Endothelial cell (in vitro differentiated cells): Measurements from ENCODE around the gene ACAA1. TPM values are rescaled to one million over a fixed set of nuclear protein-coding genes. Genes with fewer than 3 reads are reported as not detected.

Experiments used
- DNase-seq: peaks from one replicate; pipeline ENCODE4 v3.0.0; 2021; ENCODE audit warnings: low spot score
- H3K27ac Mint-ChIP-seq: one replicate; pipeline ENCODE4 v1.8.0; 2021; ENCODE audit warnings: mixed read lengths, inconsistent platforms; ENCODE audit not compliant: unreplicated experiment
- H3K27me3 Mint-ChIP-seq: one replicate; pipeline ENCODE4 v1.8.0; 2021; ENCODE audit warnings: mild to moderate bottlenecking, moderate library complexity, mixed read lengths, inconsistent platforms; ENCODE audit not compliant: unreplicated experiment
- H3K36me3 Mint-ChIP-seq: one replicate; pipeline ENCODE4 v1.8.0; 2021; ENCODE audit warnings: mild to moderate bottlenecking, low read depth, mixed read lengths, inconsistent platforms; ENCODE audit not compliant: unreplicated experiment
- H3K4me1 Mint-ChIP-seq: one replicate; pipeline ENCODE4 v1.8.0; 2021; ENCODE audit warnings: mild to moderate bottlenecking, mixed read lengths, inconsistent platforms; ENCODE audit not compliant: unreplicated experiment
- H3K4me3 Mint-ChIP-seq: one replicate; pipeline ENCODE4 v1.8.0; 2021; ENCODE audit warnings: mild to moderate bottlenecking, mixed read lengths, inconsistent platforms; ENCODE audit not compliant: unreplicated experiment
- H3K9me3 Mint-ChIP-seq: one replicate; pipeline ENCODE4 v1.8.0; 2021; ENCODE audit warnings: mixed read lengths, inconsistent platforms; ENCODE audit not compliant: unreplicated experiment
- CTCF ChIP-seq: fragments of 200-600 bp; sonication (generic); IDR thresholded peaks from one replicate; pipeline ENCODE4 v1.5.0; 2021; ENCODE audit warnings: antibody characterized with exemption; ENCODE audit not compliant: unreplicated experiment
- long read RNA-seq: library from polyadenylated mRNA; unstranded; transcript quantifications from one replicate; pipeline ENCODE4 v2.0.0, GENCODE V29; 2020; ENCODE audit not compliant: unreplicated experiment
- total RNA-seq: library from RNA; stranded (reverse); fragmentation: NEBNext Ultra II Directional; extraction: Animal tissue kit (Norgen Biotek cat#: 25700); gene quantifications from one replicate; pipeline ENCODE4 v1.2.1, GENCODE V29; 2021; ENCODE audit not compliant: unreplicated experiment

The ACAA1 gene
- total RNA-seq = 71.9 TPM
- long read RNA-seq, transcript ACAA1-202 (12 exons, 1,785 nt) = major isoform, 82 of 105 reads
- long read RNA-seq, partial matches to known transcripts = 2 of 105 reads
- long read RNA-seq, other reads (novel, unspliced or antisense) = 17 of 105 reads

GRCh38 chr3:38136777-38137614 lies at the start of gene ACAA1:
Gene ACAA1, minus strand, starts transcription at chr3:38137127. Its CDS starts 92 bp downstream, at chr3:38137035.
- Mint-ChIP-seq H3K9me3 (no peaks in the 10 kb centered on the region), H3K4me3 (peak within 1 kb of the TSS; percentile 95), H3K27me3 (peaks cover 14% of the 10 kb centered on the region), H3K36me3 (peaks cover 27% of the 10 kb centered on the region), H3K27ac (peak within 1 kb of the TSS; percentile 96), H3K4me1 (peaks cover 34% of the 10 kb centered on the region)
- peak; percentile 96 for DNase-seq
- no peak for TF ChIP-seq CTCF

GRCh38 chr3:38177181-38177580 lies 40.3 kb upstream of the ACAA1 start:
- H3K36me3 Mint-ChIP-seq = peaks cover 6% of the 10 kb centered on the region
- no peak for TF ChIP-seq CTCF
- no peak for DNase-seq
- H3K27ac Mint-ChIP-seq = no peak overlapping the region
- H3K4me3 Mint-ChIP-seq = no peak overlapping the region
- H3K9me3 Mint-ChIP-seq = no peaks in the 10 kb centered on the region
- H3K27me3 Mint-ChIP-seq = no peaks in the 10 kb centered on the region
- peaks cover 13% of the 10 kb centered on the region for H3K4me1 Mint-ChIP-seq

- no peak overlapping the region for H3K4me3 Mint-ChIP-seq
- no peak overlapping the region for H3K27ac Mint-ChIP-seq
- DNase-seq = no peak
- no peaks in the 10 kb centered on the region for H3K36me3 Mint-ChIP-seq
- peaks cover 11% of the 10 kb centered on the region for H3K4me1 Mint-ChIP-seq
- no peaks in the 10 kb centered on the region for H3K9me3 Mint-ChIP-seq
- H3K27me3 Mint-ChIP-seq = no peaks in the 10 kb centered on the region
- TF ChIP-seq CTCF = no peak
These were observed 37.0 kb upstream of the ACAA1 start for GRCh38 chr3:38173834-38174418.

- no peaks in the 10 kb centered on the region for H3K9me3 Mint-ChIP-seq
These were observed 34.7 kb upstream of the ACAA1 start for GRCh38 chr3:38171622-38172021.

More at GRCh38 chr3:38171622-38172021, 34.7 kb upstream of the ACAA1 start:
- no peak for TF ChIP-seq CTCF
- no peak overlapping the region for H3K27ac Mint-ChIP-seq
- no peak for DNase-seq
- no peaks in the 10 kb centered on the region for H3K36me3 Mint-ChIP-seq
- peaks cover 17% of the 10 kb centered on the region for H3K4me1 Mint-ChIP-seq
- H3K27me3 Mint-ChIP-seq = no peaks in the 10 kb centered on the region
- H3K4me3 Mint-ChIP-seq = no peak overlapping the region
